ENCODE results near the gene STX2.

The STX2 gene

DNA sequence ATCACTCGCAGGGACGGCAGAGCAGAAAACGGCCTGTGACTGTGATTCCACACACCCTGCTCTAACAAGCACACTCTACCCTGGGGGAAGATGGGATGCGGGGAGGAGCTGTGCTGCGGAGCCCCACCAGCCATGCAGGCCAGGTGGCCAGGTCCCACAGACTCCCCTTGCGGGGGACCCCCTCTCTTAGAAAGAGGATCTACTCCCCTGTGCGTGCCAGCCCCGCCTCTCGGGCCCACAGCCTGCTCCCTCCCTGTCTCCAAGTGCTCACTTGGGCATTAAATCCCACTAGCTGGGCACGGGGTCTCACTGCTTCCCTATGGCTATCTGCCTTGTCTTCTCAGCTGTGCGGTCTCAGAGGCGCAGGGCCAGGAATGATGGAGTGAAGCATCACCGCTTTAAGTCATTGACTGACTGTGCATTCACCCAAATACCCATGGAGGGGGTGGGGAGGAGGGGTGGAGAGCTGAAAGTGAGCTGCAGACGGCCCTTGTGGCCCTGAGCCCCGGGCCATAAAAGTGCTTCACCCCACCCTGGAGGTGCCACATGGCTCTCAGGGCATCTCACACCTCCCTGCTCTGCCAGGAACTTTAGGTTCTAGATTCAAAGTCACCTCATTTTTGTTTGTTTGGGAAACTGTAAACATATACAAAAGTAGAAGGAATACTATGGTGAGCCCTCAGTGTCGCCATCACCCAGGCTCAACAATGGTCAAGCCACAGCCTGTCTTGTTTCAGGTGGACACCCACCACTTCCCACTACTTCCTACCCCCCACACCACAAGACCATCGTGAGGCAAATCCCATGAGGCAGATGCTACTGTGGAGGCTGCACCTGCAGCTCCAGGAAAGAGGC, 9.4 kb downstream of the STX2 start:
- no peak for DNase-seq

DNA sequence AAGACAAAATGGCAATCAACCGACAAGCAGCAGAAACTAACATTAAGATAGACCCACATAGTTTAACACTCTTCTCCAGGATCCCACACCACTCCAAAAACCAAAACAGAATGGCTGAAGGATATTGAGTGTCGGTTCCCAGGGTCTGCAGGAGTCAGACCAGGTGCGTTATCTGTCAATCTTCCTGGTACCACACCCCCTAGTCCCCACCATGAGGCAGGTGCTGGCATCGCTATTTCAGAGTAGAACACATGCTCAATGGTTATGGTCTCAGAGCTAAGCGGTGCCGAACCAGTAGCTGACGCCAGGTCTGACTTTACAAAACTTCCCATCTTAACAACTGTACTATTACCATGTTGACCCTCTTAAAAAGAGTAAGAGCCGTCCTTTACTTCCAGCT, 10.2 kb downstream of the STX2 start:
- no peak for DNase-seq

DNA sequence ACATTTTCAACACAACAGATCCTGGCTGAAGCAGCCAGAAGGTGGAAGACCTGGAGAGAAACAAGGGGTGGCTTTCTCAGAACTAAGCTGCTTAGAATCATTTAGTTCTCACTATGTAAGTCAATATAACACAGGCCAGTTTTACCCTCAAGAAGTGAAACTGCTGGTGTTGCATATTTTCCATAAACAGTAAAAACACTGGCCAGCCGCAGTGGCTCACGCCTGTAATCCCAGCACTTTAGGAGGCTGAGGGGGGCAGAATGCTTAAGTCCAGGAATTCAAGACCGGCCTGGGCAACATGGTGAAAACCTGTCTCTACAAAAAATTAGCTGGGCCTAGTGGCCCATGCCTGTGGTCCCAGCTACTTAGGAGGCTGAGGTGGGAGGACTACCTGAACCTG, 11.6 kb downstream of the STX2 start:
- no peak for DNase-seq

DNA sequence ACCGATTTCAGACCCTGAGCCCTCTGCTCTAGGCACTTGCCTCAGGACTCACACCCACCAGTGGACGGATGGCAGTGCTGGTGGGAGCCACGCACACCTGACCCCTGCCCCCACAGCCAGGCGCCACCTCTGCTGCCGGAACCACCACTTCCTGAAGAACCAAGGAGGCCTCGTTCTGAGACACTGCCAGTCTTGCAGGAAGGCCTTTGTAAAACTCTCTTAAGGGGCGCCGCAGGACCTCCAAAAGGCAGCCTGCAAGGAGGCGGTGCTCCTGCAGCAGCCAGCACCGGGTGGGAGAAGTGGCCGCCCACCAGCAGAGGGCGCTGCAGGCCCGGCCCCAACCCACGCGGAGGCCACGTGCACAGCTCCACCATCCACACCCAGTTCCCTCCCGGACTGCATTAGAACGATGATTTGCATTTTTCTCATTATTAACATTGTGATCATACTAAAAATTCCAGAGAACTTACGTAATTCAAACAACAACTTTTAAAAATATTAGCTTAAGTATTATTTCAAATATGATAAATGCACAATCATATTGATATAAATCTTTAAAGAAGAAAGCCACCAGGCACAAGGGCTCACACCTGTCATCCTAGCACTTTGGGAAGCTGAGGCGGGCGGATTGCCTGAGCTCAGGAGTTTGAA, 12.8 kb downstream of the STX2 start:
- no peak for DNase-seq

DNA sequence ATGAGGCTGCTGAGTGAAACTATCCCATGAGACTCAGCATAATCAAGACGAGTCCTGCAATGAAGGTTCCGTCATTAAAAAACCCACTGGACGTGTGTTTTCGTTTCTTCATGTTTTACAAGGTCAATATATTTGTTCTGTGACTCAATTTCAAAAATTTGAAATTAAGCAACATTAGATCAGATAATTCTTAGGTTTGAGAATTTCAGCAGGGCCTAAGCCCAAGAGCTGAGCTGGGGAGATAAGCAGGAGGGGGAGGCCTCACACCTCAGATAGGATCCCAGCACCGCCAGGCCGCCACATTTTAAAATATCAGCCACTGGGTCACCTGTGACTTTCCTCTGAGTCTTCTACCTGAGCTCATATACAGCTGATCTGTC, 13.3 kb downstream of the STX2 start:
- DNase-seq = no peak

DNA sequence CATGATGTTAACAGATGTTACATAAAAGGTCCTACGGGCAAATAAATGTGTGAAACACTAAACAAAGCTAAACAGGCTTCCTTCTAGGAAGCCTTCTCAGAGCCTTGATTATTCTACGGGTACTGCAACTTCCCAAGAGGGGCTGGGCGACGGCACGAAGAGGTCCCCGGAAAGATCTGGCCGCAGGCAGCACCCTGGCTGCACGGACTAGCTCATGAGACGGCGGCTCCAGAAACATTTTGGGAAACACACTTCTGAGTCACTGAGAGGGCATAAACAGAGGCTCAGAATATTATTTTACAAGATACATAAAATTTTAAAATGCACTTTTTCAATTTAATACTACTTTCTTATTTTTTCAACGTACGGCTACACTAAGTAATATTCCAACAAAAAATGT, 19.4 kb downstream of the STX2 start:
- DNase-seq = no peak

DNA sequence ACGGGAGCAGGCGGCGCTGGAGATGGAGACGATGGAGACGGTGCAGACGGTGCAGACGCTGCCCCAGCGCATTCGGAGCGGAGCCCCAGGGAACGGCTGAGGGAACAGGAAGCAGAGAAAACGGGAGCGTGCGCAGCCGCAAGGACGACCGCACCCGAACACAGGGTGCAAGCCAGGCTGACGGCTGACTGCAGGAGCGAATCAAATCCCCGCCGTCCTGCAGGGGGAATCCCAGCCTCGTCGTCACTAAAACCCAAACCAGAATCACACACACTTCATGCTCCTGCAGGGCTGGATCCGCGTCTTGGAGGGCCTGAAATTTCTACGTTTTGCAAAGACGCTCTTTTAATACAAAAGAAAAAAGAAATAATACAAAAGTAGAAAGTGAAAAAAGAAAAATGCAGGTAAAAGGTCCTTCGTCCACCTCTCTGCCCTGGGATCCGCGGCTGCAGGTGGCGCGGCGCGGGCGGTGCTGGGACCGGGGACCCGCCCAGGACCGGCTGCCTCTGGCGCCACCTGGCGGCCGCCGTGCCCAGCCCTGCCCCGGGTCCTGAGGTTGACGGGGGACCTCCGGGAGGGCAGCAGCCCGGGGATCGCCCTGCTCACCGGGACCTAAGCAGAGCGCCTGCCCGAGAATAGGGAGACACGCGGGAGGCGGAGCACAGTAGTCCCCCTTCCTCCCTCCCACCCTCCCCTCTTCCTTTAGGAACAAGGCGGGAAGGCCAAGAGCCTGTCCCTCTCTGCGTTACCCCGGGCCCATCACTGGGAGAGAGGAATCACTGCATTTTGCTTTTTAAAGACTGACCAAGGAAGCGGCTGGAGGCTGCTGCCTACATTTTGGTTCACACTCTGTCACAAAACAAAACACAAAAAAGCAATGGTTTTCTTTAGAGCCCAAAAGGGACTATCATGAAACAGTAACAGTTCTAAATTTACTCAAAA, 20.1 kb downstream of the STX2 start:
- DNase-seq = peak; percentile 78

DNA sequence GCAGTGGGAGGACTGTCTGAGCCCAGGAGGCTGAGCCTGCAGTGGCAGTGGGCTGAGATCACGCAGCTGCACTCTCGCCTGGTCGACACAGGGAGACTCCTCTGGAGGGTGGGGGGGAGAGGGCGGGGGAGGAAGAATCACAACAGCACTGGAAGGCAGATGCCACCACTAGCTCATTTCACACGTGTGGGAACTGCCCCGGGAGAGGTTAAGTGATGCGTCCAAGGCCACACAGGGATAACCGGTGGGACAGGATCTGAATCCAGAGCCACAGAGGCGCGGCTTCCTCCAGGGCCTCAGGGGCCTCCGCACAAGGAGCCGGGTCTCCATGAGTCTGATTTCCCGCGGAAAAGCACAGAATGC, 20.8 kb downstream of the STX2 start:
- DNase-seq = no peak

DNA sequence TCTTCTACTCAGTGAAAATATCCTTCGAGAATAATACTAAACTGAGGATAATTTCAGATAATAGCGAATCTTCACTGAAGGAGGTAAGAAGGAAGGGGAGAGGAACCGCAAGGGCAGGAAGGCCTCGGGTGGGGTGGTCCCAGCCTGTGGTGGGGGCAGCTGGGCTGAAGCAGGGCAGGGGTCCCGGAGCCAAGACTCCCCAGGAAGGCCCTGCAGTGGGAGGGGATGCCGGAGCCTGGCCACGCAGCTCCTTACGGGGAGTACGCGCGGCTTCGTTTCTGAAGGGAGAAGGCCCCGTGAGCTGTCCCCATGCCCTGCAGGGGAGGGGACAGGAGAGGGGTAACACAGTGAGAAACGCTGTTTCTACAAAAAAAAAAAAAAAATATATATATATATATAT, 21.2 kb downstream of the STX2 start:
- DNase-seq = no peak

DNA sequence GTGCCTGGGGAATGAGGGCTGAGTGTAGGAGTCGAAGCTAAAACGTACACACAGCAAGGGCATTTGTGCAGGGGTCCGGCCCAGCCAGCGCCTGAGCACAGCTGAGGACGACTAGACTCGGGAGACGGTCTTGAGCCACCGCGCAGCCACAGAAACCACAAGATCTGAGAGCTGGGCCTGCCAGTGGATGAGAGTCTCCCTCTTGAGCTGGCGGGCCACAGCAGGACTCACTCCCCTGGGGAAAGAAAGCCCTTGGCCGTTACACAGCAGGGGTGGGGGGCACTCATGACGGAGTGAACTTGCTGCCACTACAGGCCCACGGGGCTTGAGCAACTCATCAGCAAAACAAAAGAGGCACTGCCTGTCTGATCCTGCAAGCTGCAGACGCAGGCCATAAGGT, 23.0 kb downstream of the STX2 start:
- DNase-seq = peak; percentile 55

DNA sequence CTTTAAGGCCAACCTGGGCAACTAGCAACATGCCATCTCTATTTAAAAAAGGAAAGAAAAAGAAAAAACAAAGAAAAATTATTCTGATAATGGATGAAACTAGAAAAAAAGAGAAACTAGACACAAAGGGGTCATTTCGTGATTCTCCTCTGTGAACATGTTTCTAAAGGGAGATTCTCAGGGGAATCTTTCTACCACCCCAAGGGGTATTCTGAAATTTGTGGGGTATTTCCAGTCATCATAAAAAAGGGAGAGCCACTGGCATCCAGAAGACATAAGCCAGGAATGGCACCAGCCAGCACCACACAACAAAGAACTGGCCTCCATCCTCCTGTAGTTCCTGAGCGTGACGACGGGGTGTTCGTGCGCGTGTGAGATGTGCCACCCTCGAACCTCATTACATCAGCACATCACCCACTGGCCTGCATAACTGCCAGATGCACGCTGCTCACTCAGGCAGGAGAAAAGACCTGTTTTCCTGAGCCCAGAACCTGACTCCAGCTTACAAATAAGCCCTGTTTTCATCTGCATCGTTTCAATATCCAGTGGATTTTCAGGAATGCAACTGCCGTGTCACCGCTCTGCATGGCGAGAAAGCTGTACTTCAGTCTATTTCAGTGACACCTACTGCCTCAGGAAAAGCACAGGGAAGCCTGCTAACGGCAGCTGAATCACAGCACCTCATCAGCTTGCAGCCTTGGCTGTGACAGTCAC, 23.9 kb downstream of the STX2 start:
- DNase-seq = peak; percentile 86

DNA sequence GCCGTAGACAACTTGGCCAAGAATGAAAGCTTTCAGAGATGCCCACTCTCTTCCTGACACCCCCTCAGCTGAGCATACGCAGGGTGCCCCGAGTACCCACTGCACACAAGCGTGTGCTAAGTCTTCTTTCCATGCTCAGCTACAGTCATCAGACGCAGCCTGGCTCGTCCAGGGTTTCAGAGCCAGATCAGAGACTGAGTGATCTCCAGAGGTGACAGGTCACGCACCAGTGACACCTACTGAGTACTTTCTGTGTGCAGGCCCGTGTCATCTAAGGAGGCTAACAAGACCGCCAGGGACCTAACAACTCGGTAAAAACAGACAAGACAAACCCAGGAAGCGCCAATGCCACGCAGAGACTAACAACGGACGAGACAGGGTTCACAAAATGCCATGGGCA, 25.1 kb downstream of the STX2 start:
- no peak for DNase-seq

DNA sequence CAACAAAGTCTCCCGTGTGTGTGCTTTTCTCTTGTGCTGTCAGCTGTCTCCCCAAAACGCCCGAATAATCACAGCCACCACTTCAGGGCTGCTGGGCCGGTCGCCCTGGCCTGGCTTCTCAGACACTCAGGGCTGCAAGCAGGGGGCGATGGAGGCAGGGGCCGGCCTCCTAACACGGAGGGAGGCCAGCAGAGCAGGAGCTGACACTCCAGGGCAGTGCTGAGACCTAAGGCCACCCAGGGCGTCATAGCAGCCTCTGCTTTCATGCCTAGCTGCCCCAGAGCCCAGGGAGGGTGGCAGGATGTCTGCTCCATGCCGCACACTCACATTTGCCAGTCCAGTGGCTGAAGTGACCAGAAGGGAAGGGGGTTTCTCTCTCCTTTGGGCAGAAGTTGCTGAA, 25.6 kb downstream of the STX2 start:
- no peak for DNase-seq

DNA sequence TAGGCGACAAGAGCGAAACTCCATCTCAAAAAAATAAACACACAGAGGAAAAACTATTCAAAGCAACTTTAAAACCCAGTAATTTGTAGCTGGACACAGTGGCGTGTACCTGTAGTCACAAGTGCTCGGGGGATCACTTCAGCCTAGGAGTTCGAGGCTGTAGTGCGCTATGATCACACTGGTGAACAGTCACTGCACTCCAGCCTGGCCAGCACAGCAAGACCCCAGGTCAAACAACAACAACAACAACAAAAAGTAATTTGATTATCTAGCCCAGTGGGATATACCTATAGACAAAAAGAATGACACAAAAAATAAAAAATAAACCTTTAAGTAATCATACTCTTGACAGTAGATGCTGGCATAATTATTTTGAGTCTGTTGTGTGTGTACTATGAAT, 29.3 kb downstream of the STX2 start:
- DNase-seq = no peak

DNA sequence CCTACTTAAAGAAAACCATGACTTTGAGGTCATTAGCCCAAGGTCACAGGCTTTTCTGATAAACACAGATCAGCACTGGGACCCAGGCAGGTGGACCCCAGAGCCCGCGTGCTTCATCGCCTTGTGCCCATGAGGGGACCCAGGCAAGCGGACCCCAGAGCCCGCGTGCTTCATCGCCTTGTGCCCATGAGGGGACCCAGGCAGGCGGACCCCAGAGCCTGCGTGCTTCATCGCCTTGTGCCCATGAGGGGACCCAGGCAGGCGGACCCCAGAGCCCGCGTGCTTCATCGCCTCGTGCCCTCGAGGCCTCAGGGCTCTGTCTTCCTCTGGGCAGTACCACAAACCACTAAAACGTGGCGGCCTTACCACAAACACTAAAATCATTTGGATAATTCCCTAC, 31.7 kb downstream of the STX2 start:
- no peak for DNase-seq

DNA sequence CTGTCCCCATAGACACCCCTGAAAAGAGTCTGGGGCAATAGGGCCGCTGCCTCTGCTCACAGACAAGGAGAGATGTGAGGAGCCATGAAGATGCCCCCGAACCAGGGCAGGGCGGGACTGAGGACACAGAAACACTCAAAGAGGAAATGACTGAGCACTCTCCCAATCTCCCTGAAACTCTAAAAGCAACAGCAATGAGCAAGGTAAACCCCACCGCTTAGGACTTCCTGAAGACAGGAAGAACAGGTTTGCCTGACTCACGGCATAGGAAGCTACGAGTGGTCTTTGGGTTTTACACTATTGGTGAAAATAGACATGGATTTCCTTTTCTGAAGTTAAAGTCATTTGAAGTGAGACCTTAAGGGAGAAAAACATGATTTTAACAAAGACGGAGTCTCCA, 32.5 kb downstream of the STX2 start:
- no peak for DNase-seq

DNA sequence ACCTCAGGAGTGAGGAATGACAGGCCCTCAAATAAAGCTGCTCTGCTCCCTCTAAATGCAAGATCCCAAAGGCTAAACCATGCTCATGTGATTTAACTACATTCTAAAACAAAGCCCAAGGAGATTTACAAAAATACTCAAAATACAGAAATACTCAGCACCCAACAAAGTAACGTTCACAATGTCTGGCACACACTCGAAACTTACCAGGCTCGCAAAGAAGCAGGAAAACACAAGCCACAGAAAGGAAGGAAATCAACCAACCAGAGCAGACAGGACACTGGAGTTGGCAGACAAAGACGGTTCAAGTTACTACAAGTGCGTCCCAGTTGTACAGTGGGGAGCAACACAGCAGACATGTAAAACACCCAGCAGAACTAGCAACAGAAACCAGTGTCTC, 33.4 kb downstream of the STX2 start:
- no peak for DNase-seq

DNA sequence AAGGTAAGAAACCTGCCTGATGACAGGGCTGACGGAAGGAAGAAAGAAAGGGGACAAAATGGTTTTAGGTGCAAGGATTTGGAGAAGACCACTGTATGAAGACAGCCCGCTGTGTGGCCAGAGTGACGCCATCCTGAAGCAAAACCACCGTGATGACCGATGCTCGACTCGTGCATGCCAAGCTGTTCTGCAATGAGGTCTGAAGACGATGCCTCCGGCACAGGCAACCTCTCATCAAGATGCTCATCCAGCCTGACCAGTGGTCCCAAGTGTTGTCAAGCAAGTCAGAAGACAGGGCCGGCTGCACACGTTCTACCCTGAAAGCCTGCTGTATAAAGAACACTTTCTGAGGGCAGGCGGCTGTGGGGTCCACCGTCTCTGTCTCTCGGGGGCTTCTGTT, 34.8 kb downstream of the STX2 start:
- no peak for DNase-seq

DNA sequence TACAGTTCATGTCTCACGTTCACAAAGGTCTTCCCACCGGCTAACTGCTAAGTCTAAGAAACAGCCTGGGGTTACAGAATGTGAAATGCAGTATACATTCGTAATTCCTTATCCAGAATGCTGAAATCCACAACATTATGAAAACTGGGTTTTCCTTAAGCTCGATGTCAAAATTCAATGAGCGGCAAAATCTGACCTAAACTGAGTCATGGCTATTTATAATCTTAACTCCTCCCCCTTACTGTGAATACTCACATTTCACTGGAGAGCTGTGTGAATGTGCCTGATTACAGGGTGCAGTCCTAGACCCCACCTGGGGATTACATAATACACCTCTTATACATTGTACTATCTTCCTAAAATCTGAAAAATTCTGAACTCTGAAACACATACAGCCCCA, 35.3 kb downstream of the STX2 start:
- DNase-seq = no peak

DNA sequence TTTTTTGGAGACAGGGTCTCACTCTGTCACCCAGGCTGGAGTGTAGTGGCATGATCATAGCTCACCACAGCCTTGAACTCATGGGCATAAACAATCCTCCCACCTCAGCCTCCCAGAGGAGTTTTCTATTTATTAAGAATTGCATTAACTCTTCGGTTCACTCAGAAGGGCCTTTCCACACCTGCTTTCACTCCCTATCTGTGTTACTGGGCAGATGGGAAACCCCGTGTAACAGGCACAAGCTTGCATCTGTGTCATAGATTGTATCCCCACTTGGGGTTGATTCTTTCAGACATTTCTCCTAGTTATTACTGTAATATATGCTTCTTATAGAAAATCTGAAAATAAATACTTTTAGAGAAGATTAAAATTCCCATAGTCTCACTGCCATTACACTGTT, 38.7 kb downstream of the STX2 start:
- no peak for DNase-seq

DNA sequence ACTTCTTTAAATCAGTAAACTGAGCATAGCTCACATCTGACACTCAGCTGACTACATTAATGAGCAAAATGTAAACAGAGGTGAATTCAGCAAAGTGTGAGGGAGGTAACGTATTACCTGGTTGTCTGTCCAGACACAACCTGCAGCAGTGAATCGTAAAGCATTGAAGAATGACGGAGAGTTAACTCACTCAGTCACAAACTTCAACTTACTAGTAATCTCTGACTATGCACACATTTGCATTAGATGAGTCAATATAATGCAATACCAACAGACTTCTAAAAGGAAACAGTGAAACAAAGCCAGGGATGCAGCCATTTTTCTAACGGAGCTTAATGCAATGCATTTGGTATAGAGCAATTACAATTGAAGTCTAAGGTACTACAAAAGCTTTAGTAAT, 40.0 kb downstream of the STX2 start:
- DNase-seq = no peak

DNA sequence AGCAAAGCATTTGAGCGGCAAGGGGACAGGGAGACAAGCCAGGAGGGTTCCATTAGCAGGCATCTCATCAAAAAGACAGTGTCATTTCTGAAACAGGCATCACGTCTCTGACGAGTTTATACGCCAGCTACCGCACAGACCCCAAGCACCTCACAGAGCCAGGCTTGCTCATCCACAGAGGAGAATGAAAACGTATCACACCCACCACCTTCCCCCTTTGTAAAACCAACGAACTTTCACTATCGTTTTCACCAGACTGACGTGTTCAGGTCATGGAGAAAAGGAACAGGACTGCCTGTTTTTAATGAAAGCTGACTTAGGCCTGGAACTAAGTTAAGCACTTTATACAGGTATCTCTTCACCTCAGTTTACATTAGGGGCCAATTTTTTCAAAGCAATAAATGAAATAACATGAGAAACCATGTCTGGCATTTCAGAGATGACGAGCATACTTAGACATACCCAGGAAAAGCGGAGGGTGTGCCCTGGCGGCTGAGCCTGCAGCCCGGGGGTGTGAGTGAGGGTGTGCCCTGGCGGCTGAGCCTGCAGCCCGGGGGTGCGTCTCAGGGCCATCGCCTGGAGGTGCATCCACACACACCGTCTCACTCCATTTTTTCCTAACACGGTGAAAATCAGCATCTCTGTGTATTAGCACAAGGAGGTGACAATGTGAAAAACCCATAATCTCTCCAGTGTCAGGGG, 41.9 kb downstream of the STX2 start:
- DNase-seq = no peak
